GM19351 (cell line): ENCODE measurements around the gene GAR1.
A peak's percentile ranks its signal among the peaks of the same experiment; 100 is the strongest.
"Not testable (repeated sequence)": the region's sequence is repeated elsewhere in the genome, so short reads cannot be mapped to it uniquely, and the experiment has no call there.

Source experiments
- ATAC-seq: cut with Tn5 transposase; IDR thresholded peaks from one replicate; pipeline ENCODE4 v1.9.1; 2021; ENCODE audit warnings: mild to moderate bottlenecking, moderate library complexity; ENCODE audit not compliant: unreplicated experiment

GAR1 gene

DNA sequence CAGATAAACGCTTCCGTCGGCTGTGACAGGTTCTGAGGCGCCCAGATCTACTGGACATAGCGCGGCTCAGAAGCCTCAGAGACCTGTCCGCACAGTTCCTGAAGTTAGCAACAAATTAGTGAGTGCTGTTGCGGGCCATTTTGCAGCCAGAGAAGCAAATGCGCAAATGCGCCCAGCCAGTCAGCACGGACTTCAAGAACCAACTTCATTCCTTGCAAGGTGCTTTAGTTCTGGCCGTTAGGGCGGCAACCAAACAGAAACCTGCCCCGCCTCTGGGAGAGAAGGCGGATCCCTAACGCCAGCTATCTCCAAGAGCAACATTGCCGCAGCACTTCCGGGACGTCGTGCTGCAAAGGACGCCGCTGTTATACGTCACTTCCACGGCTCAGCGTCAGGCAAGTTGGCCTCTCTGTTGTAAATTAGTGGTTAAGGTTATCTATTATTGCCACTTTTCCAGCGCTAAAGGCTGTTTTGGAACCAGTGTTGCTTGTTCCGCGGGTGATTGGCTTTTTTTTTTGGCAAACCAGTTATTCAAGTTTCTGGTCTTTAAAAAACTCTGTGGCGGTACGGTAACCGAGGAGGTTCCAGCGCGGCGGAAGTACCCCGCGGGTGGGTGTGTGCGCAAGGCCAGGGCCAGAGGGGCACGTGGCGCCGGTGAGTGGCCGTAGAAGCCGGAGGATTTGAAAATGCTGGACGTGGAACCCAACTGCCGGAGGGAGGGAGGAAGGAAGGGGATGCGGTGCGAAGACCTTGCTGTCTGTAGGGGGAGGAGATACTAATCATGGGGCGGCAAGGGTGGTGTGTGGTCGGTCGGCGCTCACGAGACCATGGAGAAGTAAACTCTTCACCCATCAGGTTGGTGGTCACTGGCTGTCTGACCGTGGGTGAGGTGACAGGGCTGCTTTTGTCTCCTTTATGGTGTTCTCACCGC is at the start of gene GAR1:
Gene GAR1 (plus strand): TSS at position 612 of the 931 bp plus-strand sequence. CDS start 403 bp downstream, outside the sequence.
- peak; percentile 98 for ATAC-seq

DNA sequence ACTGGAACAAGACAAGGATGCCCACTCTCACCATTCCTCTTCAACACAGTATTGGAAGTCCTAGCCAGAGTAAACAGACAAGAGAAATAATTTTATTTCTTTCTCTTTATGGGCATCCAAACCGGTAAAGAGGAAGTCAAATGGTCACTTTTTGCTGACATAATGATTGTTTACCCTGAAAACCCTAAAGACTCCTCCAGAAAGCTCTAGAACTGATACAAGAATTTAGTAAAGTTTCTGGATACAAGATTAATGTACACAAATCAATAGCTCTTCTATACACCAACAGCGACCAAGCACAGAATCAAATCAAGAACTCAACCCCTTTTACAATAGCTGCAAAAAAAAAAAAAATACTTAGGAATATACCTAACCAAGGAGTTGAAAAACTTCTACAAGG is 33.5 kb upstream of the GAR1 start:
- ATAC-seq: not testable (repeated sequence)

DNA sequence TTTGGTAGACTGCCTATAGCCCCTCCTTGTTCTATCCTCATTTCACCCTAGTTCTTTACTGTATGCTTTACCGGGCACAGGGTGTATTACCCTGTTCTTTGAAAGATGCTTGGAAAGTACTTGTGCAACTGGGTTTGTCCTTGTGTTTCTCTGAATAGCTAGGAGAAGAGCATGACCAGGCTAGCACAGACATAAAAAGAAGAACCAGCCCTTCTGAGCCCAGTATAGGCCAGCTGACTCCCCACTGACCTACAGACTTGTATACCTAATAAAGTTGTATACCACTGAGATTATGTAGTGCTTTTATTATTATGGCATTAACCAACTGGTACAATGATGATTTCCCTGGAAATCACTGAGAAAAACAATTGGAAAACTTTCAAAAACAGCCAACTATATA is 28.7 kb upstream of the GAR1 start:
- no peak for ATAC-seq

DNA sequence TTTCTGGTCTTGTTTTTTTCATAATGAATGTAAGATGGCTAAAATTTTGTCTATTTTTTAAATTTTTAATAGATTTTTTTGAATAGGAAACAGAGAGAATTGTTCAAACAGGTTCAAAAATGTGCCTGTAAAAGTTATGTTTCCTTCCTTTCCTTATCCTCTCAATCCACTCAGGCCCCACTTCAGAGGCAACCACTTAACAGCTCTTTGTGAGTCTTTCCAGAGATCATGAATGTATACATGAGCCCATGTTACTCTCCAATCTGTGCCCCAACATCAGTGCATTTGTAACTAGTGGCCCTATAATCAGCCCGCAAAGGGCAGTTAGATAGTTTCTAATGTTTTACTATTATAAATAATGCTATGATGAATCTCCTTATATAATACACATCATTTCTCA is 27.8 kb upstream of the GAR1 start:
- ATAC-seq: no peak

DNA sequence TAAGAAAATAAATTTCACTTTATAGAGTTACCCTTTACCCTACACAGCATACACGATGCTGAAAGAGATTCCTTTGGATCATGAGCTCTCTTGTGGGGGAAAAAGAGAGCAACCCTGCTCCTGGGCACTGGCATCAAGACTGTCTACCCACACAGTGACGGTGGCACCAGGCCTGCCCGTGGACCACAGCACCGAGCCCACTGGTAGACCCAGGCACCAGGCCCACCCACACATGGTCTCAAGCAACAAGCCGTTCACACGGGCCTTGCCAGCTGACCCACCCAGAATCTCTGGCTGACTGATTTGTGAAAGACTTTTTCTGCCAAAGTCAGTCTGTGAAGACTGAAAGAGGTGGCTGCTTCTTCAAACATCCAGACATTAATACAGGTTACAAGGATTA is 20.5 kb upstream of the GAR1 start:
- no peak for ATAC-seq

DNA sequence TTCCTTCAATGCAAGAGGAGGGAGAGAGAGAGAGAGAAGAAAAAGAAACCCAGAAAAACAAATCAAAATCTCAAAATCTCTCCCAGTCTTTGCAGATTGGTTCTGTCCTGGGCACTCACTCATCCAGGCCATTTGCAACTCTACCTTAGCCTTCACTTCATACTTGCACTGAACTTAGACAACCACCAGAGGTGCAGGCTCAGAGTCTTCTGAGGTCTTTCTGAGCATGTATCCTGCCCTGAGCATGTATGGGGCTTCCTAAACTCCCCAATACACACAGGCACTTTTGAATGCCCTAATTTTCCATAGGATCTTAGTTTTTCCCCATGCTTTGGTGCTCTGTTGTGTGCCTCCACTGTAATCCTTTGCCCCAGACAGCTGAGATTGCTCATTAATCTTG is 16.7 kb upstream of the GAR1 start:
- no peak for ATAC-seq

DNA sequence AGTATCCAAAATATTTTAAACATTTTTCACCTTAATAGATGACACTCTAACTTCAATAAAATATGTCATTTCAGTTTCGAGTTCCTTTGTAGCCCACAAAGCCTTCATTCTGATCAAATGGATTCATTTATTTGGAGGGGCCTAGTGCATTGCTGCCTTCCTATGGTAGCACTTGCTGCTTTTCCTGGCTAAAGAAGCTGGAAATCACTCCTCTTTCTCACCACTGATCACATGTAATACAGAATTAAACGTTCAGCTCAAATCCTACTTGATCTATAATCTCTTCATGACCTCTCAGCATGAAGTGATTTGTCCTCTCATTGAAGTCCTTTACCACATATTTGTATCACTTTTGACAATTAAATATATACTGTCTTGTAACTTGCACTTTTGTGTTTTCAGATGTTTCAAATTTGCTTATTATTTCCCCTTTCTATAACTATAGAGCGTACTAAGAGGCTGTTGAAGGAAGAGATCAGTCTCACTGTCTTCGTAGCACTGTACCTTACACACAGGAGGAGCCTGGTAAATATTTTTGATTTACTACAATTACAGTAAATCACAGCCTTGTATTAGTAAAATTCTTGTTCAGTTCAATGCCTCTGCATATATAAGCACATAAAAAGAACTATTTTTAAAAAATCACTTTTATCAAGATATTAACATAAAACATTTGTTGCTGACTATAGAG is 14.3 kb upstream of the GAR1 start:
- ATAC-seq: no peak

DNA sequence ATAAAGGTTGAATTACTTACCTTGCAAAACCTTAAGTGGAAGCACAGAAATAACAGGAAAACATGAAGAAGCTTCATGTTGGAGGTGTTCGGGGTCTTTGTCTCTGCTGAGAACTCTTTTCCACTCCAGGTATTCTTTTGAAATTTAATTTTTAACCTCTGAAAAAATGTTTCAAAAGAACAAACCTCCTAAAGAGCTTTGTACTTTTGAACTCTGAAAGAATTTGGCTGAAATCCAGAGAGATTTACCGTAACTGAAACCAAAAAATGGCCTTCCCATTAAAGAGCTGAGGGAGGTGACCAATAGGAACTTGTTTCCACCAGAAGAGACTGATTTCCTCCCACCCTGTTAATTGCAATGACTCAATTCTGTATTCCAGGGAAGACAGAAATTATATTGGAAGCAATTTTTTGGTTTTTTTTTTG is 13.7 kb upstream of the GAR1 start, which contains the start of gene CFI:
Gene CFI (minus strand): TSS at position 105 of the 425 bp plus-strand sequence. CDS start 28 bp downstream, at position 77.
- no peak for ATAC-seq

DNA sequence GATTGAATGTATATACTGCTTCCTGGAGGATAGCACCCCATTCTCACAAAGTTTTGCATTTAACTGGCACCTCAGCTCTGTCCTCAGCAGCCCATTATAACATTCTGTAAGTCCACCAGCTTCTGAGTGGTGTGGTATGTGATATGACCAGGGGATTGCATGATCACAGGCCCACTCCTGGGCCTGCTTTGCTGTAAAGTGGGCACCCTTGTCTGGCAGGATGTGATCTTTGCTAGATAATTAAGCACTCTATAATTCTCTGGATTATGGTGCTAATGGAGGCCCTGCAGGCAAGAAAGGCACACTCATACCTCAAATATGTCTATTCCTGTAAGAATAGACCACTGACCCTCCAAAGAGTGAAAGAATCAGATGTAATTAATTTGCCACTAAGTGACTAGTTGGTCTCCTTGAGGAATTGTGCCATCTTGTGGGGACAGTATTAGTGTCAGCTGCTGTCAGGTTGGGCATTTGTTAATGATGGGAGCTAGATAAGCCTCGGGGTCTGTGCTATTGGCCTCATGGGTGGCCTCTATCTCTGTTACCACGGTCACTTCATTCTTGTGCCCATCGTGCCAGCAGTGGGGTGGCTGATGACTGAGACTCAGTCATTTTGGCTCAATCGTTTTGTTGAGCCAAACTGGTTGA is 11.5 kb upstream of the GAR1 start:
- ATAC-seq: peak; percentile 77

DNA sequence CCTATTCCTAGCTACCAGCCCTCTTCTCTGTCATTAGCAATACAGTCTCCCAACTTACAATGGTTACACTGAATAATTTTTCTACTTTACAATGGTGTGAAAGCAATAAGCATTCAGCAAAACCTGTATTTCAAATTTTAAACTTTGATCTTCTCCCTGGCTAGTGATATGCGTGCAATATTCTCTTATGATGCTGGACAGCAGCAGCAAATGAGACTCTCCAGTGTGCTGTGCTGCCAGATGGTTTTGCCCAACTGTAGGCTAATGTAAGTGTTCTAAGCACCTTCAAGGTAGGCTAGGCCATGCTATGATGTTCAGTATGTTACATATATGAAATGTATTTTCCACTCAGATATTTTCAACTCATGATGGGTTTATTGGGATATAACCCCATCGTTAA is 5.9 kb upstream of the GAR1 start:
- no peak for ATAC-seq

DNA sequence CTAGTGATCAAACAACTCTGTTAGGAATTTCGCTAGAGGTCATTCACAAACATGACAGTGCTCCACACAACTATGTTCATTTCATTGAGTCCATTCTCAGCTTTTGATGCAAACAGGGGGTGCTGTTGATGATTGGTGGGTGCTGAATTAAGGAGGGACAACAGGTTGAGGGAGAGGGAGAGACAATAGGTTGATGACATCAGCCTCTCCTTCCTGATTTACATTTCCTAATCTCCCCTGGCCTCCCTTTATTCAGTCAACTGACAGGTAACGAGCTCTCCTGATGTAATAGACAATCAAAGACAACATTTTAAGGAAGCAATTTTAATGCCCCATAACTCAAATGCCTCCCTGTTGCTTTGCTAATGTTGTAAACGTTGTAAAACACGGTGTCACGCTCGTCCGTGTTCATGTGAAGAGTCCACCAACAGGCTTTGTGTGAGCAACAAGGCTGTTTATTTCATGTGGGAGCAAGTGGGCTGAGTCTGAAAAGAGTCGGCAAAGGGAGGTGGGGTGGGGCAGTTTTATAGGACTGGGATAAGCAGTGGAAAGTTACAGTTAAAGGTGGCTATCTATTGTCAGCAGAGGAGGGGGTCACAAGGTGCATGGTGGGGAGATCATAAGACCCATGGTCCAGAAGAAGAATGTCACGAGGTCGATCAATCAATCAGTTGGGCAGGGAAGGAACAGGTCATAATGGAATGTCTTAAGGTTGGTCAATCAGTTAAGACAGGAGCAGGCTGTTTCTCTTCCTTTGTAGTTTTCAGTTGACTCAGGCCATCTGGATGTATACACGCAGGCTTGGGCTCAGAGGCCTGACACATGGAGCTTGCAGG is 4.8 kb upstream of the GAR1 start:
- no peak for ATAC-seq

DNA sequence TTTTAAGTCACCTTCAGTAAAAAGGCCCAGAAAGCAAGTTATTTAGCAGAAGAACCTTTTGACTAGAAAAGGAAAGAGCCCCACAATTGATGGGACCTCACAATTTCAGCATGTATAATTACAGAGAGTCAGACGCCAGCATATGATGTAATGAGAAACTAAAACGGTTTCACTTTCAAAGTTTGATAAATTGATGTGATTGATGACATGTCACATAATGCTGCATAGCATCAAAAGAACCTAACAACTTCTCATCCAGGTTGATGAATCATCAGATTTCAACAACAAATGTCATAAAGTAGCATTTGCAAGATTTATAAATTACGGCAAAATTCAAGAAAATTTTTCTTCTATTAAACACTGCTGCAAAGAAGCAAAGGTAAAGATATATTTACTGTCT is 3.9 kb upstream of the GAR1 start:
- no peak for ATAC-seq

DNA sequence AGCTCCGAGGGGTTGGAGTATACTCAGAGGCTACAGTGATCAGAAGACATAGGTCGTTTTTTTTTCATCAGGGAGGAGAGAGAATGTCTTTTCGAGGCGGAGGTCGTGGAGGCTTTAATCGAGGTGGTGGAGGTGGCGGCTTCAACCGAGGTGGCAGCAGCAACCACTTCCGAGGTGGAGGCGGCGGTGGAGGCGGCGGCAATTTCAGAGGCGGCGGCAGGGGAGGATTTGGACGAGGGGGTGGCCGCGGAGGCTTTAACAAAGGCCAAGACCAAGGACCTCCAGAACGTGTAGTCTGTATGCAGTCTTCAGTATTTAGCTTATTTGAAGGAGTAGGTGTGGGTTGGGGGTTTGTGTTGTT is 500 bp downstream of the GAR1 start:
- ATAC-seq: no peak

DNA sequence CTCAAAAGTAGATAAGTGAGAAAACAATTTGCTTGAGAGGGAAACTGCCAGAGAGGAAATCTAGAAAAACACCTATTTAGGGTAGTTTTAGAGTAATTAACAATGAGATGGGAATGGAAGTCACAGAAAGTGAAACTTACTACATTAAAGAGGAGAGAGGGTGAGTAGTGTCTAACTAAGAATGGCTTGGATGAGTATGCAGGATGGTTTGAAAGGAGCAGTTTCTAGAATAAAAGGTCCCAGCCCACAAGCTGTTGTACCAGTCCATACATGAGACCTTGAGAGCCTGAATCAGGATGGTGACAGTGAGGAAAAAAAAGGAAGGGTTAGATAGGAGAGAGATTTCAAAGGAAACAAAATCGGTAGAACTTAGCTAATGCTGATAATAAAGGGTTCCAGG is 1.3 kb downstream of the GAR1 start:
- ATAC-seq: no peak

DNA sequence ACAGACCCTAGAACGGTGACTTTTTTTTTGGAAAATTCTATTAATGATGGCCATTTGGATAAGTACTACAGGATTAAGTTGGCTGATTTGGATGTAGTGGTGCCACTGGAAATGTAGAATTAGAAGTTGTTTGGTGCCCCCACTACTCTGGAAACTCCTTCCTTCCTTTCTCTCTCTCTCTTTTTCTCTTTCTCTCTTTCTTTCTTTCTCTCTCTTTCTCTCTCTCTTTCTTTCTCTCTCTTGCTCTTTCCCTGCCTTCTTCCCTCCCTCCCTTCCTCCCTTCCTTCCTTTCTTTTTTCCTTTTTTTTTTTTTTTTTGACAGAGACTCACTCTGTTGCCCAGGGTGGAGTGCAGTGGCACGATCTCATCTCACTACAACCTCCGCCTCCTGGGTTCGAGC is 2.7 kb downstream of the GAR1 start:
- ATAC-seq: no peak

DNA sequence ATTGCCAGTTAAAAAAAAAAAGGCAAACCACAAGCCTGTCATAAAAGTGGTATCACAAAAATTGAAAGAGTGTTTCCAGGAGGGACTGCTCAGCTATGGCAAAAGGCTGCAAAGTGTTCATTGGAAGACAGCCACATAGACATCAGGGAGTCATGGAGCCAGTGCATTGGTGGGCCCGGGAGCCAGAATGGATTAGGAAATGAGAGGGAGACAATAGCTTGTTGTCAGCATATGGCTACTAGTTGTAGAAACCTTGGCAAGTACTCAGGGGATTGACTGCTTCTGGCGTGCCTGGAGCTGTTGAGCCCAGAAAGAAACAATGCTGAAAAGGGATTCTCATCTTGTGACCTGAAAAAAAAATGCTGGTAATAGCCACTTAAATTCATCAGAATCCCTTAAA is 5.0 kb downstream of the GAR1 start:
- no peak for ATAC-seq

DNA sequence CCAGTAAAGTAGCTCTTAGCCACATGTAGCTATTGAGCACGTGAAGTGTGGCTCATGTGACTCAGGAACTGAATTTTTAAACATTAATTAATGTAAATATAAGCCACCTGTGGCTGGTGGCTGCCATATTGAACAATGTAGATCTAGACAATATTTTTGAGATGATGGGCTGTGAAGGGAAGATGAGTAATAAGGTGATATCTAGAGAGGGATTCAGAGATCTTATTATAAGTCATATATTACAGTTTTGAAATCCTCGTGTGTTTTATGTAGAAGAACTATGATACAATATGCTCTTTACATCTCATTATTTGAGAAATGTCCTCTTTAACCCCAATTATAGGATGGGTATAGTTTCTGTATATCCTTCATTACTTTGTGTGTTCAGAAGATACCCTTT is 5.6 kb downstream of the GAR1 start:
- no peak for ATAC-seq

DNA sequence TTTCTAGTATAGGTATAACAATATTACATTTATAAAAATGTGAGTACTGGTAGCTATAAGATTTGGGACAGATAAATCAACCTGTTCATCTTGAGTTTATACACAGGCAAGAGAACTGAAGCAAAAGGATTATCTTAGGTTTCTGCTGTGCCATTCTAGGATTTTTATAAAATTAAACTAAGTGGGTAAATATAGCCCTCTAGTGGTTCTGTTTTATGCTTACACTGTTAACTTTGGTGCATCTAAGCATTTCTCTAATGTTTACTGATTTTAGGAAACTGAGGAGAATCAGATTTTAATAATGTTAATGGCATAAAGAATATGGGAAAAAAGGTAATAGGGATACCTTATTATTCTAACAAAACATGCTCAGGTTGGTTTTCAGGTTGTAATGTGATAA is 11.2 kb downstream of the GAR1 start:
- peak; percentile 88 for ATAC-seq

DNA sequence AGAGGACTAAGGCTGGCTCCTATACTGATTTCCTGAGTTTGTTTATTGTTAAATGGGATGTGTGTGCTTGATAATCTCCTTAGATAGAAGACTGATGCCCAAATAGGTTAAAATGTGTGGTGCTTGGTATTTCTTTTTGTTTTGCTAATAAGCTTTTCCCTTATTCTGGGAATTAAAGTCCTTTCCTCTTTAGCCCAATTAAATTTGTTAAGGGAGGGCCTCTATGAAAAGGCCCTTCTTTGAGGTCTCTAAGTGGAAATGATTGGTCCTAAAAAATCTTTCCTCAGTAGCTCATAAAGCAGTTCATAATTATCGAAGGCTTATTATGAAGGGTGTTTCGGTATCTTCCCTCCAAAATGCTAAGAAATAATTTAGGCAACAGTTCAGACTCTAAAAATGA is 12.1 kb downstream of the GAR1 start, which contains the start of gene RRH:
Gene RRH (plus strand): TSS at position 301 of the 400 bp plus-strand sequence. CDS start 56 bp downstream, at position 357.
- no peak for ATAC-seq

DNA sequence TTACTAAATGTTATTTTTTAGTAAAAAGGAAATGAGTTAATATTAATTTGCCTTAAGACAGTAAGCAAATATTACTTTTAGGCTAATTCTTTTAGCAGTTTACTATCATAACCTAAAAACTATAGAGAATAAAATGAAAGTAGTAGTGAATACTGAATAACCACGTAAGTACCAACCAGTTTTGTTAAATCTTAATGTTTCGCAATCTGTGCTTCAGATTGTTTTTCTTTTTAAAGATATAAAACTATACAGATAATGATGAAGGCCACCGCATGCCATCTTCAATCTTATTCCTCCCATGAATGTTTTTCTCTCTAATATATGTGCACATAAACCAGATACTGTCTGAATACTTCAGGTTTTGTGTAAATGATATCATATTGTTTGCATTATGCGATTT is 18.2 kb downstream of the GAR1 start:
- no peak for ATAC-seq

DNA sequence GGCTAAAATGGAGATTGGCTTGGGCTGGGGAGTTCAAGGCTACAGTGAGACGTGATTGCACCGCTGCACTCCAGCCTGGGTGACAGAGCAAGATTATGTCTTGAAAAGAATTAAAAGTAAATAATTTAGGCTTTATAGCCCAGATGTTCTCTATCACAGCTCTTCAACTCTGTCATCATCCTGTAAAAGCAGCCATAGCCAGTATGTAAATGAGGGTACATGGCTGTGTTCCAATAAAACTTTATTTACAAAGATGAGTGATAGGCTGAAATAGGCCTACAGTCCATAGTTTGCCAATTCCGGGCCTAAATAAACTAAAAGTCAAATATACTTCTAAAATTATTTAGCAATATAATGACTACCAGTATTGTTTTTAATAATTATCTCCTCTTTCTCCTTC is 21.4 kb downstream of the GAR1 start:
- no peak for ATAC-seq
